HFFc6 (cell line): Measurements from ENCODE around the gene CARD19. TPM values are rescaled to one million over a fixed set of nuclear protein-coding genes. Genes with fewer than 3 reads are reported as not detected.
A peak's percentile ranks its signal among the peaks of the same experiment; 100 is the strongest.

Experiments used
- DNase-seq: peaks from one replicate; pipeline ENCODE4 v3.0.0-alpha.2; 2018
- H3K27ac Mint-ChIP-seq: 2 replicates; pipeline ENCODE4 v1.8.0; 2020; ENCODE audit warnings: mild to moderate bottlenecking, mixed read lengths
- H3K27me3 Mint-ChIP-seq: 2 replicates; pipeline ENCODE4 v1.8.0; 2021; ENCODE audit warnings: mild to moderate bottlenecking, moderate library complexity, mixed read lengths; ENCODE audit not compliant: insufficient read depth
- H3K36me3 Mint-ChIP-seq: 2 replicates; pipeline ENCODE4 v1.8.0; 2021; ENCODE audit warnings: low read depth, mixed read lengths
- H3K4me1 Mint-ChIP-seq: 2 replicates; pipeline ENCODE4 v1.8.0; 2020; ENCODE audit warnings: low read depth, mixed read lengths
- H3K4me3 Mint-ChIP-seq: 2 replicates; pipeline ENCODE4 v1.8.0; 2020; ENCODE audit warnings: mild to moderate bottlenecking, moderate library complexity, mixed read lengths
- H3K9me3 Mint-ChIP-seq: 2 replicates; pipeline ENCODE4 v1.8.0; 2020; ENCODE audit warnings: mild to moderate bottlenecking, mixed read lengths
- total RNA-seq, 6 experiments: library from RNA; stranded (reverse); fragmentation: NEBNext Ultra II Directional; extraction: Animal tissue kit (Norgen Biotek cat#: 25700); gene quantifications; 2 replicates in 1 of 6; 3 replicates in 5 of 6; pipeline ENCODE4 v1.2.3, GENCODE V29; 2021
- TF ChIP-seq, protein P1 (sequence below): fragments of 200-600 bp; sonication (generic); IDR thresholded peaks from 2 replicates; pipeline ENCODE4 v1.5.0; 2021; ENCODE audit warnings: antibody characterized with exemption, mild to moderate bottlenecking

Gene CARD19
- total RNA-seq, 6 experiments from 2014 or later, result 35.3 to 40.6 (median 37.9) TPM

- Mint-ChIP-seq H3K27me3 (peaks cover 10% of the 10 kb centered on the region; the same call in 1 of the 2 replicates), H3K36me3 (no peaks in the 10 kb centered on the region), H3K9me3 (no peaks in the 10 kb centered on the region), H3K4me1 (peaks cover 17% of the 10 kb centered on the region), H3K4me3 (no peak within 1 kb of the TSS), H3K27ac (no peak within 1 kb of the TSS)
- TF ChIP-seq, protein P1, sequence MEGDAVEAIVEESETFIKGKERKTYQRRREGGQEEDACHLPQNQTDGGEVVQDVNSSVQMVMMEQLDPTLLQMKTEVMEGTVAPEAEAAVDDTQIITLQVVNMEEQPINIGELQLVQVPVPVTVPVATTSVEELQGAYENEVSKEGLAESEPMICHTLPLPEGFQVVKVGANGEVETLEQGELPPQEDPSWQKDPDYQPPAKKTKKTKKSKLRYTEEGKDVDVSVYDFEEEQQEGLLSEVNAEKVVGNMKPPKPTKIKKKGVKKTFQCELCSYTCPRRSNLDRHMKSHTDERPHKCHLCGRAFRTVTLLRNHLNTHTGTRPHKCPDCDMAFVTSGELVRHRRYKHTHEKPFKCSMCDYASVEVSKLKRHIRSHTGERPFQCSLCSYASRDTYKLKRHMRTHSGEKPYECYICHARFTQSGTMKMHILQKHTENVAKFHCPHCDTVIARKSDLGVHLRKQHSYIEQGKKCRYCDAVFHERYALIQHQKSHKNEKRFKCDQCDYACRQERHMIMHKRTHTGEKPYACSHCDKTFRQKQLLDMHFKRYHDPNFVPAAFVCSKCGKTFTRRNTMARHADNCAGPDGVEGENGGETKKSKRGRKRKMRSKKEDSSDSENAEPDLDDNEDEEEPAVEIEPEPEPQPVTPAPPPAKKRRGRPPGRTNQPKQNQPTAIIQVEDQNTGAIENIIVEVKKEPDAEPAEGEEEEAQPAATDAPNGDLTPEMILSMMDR, result no peak
- DNase-seq, result no peak
Measured at GRCh38 chr9:93058355-93059010, 37.5 kb upstream of the CARD19 start, which contains the start of gene SUSD3. Gene SUSD3 (plus strand): TSS chr9:93058701. CDS start chr9:93058743, 42 bp downstream.

DNA sequence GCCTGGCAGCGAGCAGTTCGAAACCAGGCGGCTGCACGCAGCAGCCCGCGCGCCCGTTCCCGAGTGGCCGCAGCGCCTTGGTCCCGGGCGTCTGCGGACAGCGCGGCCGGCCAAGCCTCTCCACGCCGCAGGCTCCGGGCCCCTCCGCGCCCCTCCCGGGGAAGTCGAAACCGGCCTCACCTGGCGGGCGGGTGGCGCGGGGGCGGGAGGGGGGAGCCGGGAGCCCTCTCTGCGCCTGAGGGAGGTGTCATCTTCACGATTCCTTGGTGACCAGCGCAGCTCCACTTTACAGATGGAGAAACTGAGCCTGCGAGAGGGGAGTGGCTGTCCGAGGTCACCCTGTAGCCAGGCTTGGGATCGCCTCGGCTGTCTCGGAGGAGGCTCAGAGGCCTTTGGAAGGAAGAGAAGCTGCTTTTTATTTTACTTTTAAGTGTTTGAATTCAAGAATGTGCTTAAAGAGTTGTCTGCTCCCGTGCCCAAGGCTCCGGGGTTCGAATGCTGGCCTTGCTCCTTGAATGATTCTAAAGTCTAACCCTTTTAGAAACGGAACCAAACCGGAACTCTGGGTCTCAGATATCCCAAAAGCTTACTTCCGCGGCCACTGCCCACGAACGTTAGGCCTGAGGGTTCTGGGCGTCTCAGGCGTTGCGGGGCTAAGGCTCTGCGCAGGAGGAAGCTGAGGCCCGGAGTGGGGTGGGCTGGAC is 36.9 kb upstream of the CARD19 start:
- no peak for DNase-seq
- Mint-ChIP-seq H3K27ac (no peak overlapping the region), H3K36me3 (no peaks in the 10 kb centered on the region), H3K4me1 (peaks cover 17% of the 10 kb centered on the region), H3K9me3 (no peaks in the 10 kb centered on the region), H3K27me3 (peaks cover 9% of the 10 kb centered on the region), H3K4me3 (no peak overlapping the region)
- TF ChIP-seq, protein P1, result no peak

DNA sequence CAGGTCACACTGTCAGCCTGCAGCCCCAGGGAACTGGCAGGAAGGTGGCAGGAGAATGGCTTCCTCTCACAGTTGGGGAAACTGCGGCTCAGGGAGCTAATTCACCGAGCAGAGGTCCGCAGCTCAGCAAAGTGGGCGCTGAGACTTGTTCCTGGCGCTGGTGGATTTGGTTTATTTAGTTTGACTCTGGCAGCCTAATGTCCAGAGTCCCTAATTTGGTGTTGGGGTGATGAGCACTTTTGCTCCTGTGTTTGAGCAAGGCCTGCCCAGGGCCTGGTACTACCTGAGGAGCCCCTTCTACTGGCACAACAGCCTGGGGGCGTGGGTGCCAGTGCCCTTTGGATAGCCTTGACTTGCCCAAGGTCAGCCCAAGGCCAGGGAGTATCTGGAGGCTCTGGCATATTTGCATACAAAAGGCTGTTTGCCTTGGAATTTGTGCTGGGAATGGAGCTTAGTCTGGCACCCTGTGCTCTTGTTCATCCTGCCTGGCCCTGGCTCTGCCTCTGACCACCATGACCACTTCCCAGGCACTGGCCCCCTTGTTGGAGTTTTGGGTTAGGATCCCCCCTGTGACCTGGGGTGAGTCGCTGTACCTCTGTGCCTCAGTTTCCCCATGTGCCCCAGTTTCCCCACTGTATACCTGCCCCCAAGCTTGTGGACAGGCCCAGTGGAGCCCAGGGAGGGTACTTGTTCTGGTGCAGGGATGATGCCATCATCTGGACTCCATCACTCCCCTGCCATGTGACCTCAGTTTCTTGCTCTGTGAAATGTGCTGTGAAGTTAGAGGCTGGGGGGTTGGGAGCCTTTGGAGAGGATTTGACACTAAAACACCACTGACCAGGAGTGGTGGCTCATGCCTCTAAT is 36.1 kb upstream of the CARD19 start:
- H3K4me3 Mint-ChIP-seq, result no peak overlapping the region
- H3K4me1 Mint-ChIP-seq, result peaks cover 17% of the 10 kb centered on the region
- H3K27ac Mint-ChIP-seq, result peak overlapping the region; percentile 70; the same call in 1 of the 2 replicates
- TF ChIP-seq, protein P1, result no peak
- H3K36me3 Mint-ChIP-seq, result no peaks in the 10 kb centered on the region
- H3K9me3 Mint-ChIP-seq, result no peaks in the 10 kb centered on the region
- DNase-seq, result no peak
- peaks cover 13% of the 10 kb centered on the region for H3K27me3 Mint-ChIP-seq

GRCh38 chr9:93060746-93061259 is 35.2 kb upstream of the CARD19 start:
- Mint-ChIP-seq H3K27ac (peak overlapping the region; percentile 70), H3K36me3 (no peaks in the 10 kb centered on the region)

More at GRCh38 chr9:93060746-93061259, 35.2 kb upstream of the CARD19 start:
- Mint-ChIP-seq H3K9me3 (no peaks in the 10 kb centered on the region), H3K4me1 (peaks cover 17% of the 10 kb centered on the region), H3K27me3 (peaks cover 18% of the 10 kb centered on the region), H3K4me3 (no peak overlapping the region)
- peak; percentile 11 for DNase-seq
- TF ChIP-seq, protein P1, result no peak
